IPS-18c (cell line): Measurements from ENCODE around the gene C5AR1.
"Not testable (repeated sequence)": the region's sequence is repeated elsewhere in the genome, so short reads cannot be mapped to it uniquely, and the experiment has no call there.

Source experiments
- H3K4me3 ChIP-seq: 2 replicates; pipeline ENCODE4 v1.7.0; 2013; ENCODE audit warnings: low read depth, mild to moderate bottlenecking, low read length, moderate library complexity; ENCODE audit not compliant: insufficient read depth
- H3K9me3 ChIP-seq: one replicate; pipeline ENCODE4 v1.6.1; 2013; ENCODE audit warnings: mild to moderate bottlenecking, low read length, moderate library complexity; ENCODE audit not compliant: control insufficient read depth, insufficient read depth

C5AR1 gene

DNA sequence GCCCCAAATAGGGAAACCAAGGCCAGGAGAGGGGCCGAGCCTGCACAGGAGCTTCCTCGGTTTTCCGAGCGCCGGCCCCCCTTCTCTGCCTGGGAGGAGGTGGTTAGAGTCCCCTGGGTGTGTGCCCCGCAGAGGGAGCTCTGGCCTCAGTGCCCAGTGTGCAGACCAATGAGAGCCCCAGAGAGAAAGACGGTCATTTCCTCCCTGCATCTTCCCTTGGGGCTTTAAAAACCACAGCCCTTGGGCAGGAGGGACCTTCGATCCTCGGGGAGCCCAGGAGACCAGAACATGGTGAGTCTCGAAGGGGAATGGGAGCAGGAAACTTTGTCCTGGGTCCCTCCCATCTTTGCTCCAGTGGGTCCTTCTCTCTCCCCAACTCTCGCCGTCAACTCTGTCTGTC is at the start of gene C5AR1:
C5AR1 (plus strand) TSS at position 254 of the 400 bp plus-strand sequence; CDS start at position 289, 35 bp downstream.
- H3K4me3 ChIP-seq, result no peak within 1 kb of the TSS

DNA sequence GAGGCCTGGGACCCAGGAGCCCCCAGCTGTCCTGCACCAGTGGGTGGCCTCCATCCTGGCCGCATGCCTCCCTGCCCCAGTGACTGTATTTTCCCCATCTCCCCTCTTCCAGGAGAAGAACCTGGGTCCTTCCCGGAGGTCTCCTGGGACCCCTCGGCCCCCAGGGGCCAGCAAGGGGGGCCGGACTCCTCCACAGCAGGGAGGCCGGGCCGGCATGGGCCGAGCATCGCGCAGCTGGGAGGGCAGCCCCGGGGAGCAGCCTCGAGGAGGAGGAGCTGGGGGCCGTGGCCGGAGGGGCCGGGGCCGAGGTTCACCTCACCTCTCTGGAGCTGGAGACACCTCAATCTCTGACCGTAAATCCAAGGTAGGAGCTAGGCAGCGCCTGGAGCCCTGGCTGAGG is 49.2 kb upstream of the C5AR1 start:
- no peaks in the 10 kb centered on the region for H3K9me3 ChIP-seq
- no peak overlapping the region for H3K4me3 ChIP-seq

More for the DNA sequence above, at the start of gene C5AR1:
- no peaks in the 10 kb centered on the region for H3K9me3 ChIP-seq

- not testable (repeated sequence) for H3K9me3 ChIP-seq, H3K4me3 ChIP-seq
Observed at GRCh38 chr19:47261946-47262793, 47.5 kb upstream of the C5AR1 start.

GRCh38 chr19:47264629-47265028 is 45.0 kb upstream of the C5AR1 start:
- Histone ChIP-seq H3K4me3 (no peak overlapping the region), H3K9me3 (no peaks in the 10 kb centered on the region)

DNA sequence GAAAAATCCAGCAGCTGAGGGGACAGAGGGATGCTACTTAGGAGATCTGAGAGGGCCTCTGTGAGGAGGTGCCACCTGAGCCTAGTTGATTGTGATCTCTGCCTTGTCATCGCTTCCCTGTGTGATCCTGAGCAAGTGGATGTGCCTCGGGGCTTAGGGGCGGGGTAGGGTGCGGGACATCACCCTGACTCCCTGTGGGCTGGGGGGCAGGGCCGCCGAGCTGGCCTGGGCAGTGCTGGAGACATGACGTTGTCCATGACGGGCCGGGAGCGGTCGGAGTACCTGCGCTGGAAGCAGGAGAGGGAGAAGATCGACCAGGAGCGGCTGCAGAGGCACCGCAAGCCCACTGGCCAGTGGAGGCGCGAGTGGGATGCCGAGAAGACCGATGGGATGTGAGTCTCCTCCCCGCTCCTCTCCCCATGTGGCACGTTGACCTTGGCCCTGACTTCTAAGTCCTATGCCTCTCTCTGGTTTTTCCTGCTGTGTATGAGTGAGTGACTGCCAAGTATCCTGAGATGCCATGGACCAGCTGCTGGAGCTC is 43.2 kb upstream of the C5AR1 start:
- Histone ChIP-seq H3K4me3 (no peak overlapping the region), H3K9me3 (no peaks in the 10 kb centered on the region)

DNA sequence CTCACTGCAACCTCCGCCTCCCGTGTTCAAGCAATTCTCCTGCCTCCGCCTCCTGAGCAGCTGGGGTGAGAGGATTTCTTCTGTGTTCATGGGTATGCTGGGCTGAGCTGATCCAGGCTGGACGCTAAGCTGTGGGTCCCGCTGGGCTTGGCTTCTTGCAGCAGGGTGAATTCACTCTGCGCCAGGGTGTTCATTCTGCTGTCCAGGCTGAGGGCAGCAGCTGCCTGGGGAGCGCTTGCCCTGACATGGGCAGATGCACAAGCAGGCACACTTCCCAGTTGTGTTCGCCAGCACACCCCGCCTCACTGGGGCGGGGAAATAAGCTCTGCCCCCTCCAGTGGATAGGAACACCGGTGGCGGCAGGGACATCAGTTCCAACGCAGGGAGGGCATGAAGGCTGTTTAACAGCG is 42.3 kb upstream of the C5AR1 start:
- Histone ChIP-seq H3K4me3 (no peak overlapping the region), H3K9me3 (no peaks in the 10 kb centered on the region)

- H3K4me3 ChIP-seq, result no peak overlapping the region
- no peaks in the 10 kb centered on the region for H3K9me3 ChIP-seq
Observed at GRCh38 chr19:47268028-47268427, 41.6 kb upstream of the C5AR1 start.

DNA sequence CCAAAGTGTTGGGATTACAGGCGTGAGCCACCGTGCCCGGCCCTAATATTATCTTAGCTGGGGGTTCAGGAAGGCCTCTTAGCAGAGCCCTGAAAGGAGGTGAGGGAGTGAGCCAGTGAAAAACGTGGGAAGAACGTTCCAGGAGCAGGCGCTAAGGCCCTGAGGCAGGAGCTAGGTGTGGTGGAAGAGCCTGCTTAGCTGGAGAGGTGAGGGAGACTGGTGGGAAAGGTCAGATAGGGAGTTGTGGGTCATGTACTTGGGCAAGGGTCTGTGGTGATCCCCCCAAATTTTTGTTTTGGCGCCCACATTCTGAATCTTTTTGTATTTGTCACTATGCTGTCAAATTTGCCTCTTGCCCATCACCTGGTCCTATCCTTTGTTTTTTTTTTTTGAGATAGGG is 40.1 kb upstream of the C5AR1 start:
- H3K4me3 ChIP-seq, result no peak overlapping the region
- H3K9me3 ChIP-seq, result no peaks in the 10 kb centered on the region

DNA sequence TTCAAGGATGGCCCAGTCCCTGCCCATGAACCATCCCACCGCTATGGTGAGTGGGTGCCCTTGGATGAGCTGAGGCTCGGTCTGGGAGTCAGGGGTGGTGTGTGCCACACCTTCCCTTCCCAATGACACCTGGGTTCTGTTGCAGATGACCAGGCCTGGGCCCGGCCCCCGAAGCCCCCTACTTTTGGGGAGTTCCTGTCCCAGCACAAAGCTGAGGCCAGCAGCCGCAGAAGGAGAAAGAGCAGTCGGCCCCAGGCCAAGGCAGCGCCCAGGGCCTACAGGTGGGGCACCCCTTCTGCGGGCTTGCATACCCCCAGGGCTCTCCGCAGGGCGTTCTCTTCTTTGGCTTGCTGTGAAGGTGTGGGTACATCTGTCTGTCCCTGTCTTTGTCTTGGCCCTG is 39.3 kb upstream of the C5AR1 start:
- H3K9me3 ChIP-seq, result no peaks in the 10 kb centered on the region

GRCh38 chr19:47271949-47272348 is 37.7 kb upstream of the C5AR1 start:
- Histone ChIP-seq H3K9me3 (no peaks in the 10 kb centered on the region), H3K4me3 (no peak overlapping the region; the same call in 1 of the 2 replicates)

More for the DNA sequence above, 39.3 kb upstream of the C5AR1 start:
- H3K4me3 ChIP-seq, result no peak overlapping the region

DNA sequence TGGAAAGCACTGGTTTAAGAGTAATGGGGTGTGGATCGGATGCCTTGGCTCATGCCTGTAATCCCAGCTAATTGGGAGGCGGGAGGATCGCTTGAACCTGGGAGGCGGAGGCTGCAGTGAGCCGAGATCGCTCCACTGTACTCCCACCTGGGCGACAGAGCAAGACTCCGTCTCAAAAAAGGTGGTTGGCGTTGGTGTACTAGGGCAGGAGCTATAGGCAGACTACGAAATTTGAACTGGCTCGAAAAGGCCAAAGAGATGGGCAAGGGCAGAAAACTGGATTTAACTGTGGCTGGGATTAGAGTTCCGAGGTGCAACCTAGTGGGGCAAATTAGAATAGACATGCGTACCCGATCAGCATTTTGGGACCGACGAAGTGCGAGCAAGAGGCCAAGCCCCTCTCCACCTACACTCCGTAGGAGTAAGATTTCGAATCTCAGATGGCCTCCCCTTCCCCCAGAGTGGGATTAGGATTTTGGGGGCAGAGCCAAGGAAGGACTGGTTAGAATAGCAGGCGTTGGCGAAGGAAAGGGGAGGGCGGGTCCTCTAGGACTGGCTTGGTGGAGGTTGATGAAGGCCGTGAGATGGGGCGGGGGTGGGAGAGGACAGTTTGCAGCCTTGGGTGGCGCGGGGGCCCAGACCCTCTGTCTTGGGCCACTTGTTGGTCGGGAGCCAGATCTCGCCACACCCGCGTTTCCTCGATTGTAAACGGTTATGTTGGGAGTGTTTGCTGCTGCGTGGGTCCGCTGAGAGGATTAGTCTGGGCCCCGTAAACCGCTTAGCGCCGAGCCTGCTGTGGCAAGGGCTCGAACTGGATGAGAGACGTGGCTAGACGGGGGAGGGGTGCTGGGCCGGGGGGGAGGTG is 37.0 kb upstream of the C5AR1 start:
- Histone ChIP-seq H3K4me3 (peak overlapping the region; percentile 70), H3K9me3 (no peaks in the 10 kb centered on the region)

DNA sequence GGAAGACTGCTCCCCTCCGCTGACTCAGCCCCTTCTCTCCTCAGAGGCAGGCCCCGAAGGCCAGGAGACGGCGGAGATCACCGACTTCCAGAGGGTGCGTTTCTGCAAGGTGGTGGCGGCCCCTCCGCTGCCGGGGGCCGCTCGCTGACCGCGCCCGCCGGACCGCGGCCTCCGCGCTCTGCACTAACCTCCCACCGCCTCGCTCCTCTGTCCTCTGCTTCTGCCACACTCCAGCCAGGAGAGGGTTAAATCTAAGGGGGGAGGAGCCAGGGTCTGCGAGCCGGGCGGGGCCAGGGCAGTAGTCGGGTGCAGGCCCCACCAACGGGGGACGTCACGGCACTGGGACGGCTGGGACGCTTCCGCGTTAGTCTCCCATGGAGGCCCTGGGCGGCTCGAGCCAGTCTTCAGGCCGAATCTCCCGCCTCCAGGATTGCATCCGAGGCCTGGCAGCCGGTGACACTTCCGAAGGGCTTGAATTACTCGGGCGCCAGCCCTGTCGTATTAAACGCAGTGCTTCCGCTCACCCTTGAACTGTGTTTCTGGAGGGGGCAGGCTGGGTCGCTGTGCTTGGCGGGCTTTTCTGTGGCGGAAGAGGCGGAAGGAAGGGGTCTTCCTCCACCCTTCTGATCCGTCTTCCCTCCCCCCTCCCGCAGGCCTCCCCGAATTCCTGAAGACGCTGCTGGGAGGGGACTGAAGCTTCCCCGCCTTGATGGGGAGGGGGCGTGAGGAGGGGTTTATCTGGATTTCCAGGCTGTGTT is 36.2 kb upstream of the C5AR1 start:
- H3K9me3 ChIP-seq, result no peaks in the 10 kb centered on the region
- peak overlapping the region; percentile 70 for H3K4me3 ChIP-seq

- Histone ChIP-seq H3K4me3 (peak within 1 kb of the TSS; percentile 85), H3K9me3 (no peaks in the 10 kb centered on the region)
Observed at GRCh38 chr19:47274071-47274890, 35.4 kb upstream of the C5AR1 start, which contains the start of gene INAFM1. INAFM1 (plus strand) TSS chr19:47274885; CDS start chr19:47274920, 35 bp downstream.

GRCh38 chr19:47274891-47275761 is 34.5 kb upstream of the C5AR1 start:
- Histone ChIP-seq H3K9me3 (no peaks in the 10 kb centered on the region), H3K4me3 (peak overlapping the region; percentile 71)

DNA sequence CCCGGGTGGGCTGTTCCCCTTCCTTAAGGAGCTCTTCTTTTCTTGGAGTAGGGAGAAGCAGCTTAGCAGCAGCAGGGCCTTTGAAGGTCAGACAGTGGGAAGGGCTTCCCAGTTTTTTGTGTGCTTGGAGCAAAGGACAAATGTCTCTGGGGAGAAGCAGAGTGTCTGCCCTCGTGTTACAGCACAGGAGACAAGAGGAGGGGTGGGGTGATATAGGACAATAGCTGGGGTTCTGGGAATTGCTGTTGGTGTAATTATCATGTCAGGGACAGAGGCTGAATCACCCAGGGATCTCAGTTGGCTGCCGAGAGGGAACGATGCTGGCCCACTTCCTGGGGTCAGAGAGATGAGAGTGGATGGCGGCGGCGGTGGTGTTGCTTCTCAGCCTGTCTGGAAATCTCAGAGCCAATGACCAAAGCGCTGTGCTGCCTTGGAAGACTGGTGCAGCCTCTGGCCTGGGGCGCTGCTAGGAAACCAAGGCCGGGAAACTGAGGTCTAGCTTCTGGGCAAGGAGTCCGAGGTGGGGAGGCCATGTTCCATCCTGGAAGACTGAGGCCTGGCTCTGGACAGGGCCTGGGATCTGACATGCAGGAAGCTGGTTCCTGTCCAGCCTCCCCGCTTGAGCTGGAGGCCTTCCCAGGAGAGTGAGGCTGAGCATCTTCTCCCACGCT is 33.7 kb upstream of the C5AR1 start:
- Histone ChIP-seq H3K4me3 (no peak overlapping the region; the same call in 1 of the 2 replicates), H3K9me3 (no peaks in the 10 kb centered on the region)
